ENCODE results near the gene PCDHGB1.
"Not testable (repeated sequence)": the region's sequence is repeated elsewhere in the genome, so short reads cannot be mapped to it uniquely, and the experiment has no call there.

PCDHGB1 gene

DNA sequence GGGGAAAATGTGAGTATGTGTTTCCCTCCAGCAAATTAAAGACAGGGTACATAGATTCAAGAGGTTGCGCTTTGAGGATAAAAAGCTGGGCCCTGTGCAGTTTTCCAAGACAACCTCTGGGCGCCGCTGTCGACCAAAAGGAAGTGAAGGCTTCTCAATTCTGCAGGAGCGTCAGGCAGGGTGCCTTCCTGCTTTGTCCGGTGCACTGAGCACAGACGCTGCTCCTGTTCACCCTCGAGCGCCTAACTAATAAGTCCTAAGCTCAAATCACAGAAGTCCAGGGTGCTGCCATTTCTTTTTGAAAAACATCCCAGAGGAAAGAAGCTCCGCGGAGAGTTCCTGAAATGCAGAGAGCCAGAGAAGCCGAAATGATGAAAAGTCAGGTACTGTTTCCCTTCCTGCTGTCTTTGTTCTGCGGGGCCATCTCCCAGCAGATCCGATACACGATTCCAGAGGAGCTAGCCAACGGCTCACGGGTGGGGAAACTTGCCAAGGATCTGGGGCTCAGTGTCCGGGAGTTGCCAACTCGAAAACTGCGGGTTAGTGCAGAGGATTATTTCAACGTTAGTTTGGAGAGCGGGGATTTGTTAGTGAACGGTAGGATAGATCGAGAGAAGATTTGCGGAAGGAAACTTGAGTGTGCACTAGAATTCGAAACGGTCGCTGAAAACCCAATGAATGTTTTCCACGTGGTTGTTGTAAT lies at the start of gene PCDHGB1:
Gene PCDHGB1 (plus strand): TSS at position 183 of the 703 bp plus-strand sequence. CDS start 162 bp downstream, at position 345.
- peak; percentile 77 for DNase-seq

DNA sequence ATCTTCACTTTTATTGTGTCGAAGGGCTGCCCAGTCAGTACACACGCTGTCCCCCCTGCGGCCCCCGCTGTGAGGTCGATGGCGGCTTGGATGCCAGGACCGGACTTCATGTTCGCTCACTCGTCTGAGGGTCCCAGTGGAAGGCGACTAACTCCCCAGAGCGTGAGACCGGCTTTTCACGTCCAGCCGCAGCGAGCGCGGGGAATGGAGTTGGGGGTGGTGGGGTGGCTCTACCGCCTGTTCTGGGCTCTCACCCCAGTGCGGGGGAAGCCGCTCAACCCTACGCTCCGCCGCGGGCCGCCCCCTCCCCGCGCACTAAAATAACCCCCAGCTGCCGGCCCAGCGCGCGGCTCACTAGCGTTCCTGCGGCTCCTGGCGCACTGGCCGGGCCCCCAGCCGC lies 46.1 kb upstream of the PCDHGB1 start, which contains the start of gene SLC25A2:
Gene SLC25A2 (minus strand): TSS at position 294 of the 400 bp plus-strand sequence. CDS start 184 bp downstream, at position 110.
- DNase-seq, result no peak

DNA sequence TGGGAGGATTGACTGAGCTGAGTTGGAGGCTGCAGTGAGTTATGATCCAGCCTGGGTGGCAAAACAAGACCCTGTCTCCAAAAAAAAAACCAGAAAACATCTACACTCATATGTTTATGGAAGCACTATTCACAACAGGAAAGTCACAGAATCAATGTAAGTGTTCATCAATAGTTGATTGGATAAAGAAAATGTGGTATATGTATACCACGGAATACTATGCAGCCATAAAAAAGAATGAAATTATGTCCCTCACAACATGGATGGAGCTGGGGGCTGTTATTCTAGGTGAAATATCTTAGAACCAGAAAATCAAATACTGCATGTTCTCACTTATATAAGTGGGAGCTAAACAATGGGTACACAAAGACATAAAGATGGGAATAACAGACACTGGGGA lies 43.3 kb upstream of the PCDHGB1 start:
- DNase-seq, result no peak

- no peak for DNase-seq
Measured at GRCh38 chr5:141313711-141314110, 36.2 kb upstream of the PCDHGB1 start.

- not testable (repeated sequence) for DNase-seq
Measured at GRCh38 chr5:141316963-141317362, 32.9 kb upstream of the PCDHGB1 start.

DNA sequence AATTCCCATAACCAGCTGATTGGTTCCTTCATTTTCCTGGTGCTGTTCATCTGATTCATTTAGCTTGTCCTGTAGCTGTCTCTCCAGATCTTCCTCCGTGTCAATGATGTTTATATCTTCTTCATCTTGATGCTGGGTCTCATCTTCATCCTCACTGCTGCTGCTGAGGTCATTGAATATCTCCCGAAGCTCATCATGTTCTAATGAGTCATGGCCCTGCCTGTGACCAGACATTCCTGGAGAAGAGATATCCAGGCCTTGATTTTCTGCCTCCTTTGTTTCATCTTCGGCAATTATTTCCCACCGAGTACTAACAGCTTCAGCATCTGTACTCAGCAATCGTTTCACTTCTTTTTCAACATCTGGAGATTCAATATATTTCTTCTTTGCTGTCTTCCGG lies 30.7 kb upstream of the PCDHGB1 start:
- no peak for DNase-seq

DNA sequence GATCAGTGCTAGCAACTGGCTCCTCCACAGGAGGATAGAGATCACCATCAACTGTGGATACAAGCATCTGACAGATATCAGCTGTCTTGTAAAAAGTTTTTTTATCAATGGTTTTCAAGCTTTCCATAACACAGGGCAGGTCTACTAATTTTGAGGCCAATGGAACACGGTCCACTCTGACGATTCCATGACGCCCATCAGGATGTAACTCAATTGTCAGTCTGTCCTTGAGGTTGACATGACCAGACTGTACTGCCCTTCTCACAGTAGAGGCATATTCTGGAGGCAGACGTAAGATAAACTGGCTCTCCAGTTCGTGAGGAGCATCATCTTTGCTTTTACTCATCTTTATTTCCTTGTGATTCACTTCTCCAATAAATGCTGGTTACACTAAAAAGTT lies 30.2 kb upstream of the PCDHGB1 start:
- no peak for DNase-seq

DNA sequence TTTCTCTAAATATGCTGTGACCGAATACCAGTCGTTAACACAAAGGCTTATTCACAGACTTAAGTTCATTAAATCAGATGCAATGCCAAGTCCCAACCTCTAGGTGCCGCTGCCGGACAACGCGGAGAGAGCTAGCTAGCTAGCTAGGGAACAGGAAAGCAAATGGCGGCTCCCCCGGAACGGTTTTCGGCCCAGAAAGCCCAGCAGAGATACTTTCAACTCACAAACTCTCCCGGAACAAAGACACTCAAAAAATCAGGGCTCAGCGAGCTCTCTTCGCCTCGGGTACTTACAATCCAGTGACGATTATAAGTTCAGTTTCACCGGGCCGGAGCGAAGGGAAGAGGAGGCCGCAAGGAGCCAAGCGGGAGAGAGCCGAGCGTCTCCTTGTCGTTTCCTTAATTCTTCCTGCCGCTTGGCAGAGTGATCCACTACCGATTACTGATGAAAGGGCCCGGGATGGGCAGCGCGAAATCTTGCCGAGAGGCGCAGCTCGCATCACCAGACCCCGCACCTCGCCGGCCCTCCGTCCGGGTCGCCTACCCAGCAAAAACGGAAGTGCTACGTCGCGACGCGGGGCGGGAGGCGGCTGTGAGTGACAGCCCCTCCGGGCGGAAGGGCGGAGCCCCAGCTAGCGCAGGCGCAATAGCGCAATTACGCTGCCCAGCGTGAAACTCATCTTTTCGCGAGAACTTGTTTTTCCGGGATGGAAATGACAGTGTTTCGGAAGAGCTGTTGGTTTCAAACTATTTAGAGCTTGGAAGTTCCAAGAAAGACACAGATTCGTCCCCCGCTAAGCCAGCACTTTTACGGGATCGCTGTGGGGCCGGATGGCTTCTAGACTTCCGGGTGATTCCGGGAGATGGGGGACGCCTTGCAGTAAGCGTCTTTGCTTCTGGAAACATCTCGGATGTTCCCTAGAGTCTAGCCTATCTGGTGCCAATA lies 29.4 kb upstream of the PCDHGB1 start, which contains the start of gene TAF7:
Gene TAF7 (minus strand): TSS at position 560 of the 945 bp plus-strand sequence. CDS start 740 bp downstream, outside the sequence.
- peak; percentile 57 for DNase-seq

DNA sequence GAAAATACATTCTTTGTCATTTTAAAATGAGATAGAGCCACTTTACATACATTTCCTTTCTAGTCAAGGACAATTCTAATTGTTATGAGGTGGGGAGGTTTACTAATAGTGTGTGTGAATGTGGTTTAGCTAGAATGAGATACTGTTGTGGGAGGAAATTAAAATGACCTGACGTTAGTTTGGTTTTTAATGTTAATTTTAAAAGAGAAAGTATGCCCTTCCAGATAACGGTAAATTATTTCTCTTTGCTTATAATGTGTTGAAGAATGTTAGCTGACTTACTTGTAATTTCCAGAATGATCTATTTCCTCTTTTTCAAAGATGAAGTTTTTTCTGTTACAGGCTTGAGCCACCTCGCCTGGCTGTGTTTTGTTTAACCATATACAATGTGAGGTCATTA lies 27.6 kb upstream of the PCDHGB1 start:
- no peak for DNase-seq

DNA sequence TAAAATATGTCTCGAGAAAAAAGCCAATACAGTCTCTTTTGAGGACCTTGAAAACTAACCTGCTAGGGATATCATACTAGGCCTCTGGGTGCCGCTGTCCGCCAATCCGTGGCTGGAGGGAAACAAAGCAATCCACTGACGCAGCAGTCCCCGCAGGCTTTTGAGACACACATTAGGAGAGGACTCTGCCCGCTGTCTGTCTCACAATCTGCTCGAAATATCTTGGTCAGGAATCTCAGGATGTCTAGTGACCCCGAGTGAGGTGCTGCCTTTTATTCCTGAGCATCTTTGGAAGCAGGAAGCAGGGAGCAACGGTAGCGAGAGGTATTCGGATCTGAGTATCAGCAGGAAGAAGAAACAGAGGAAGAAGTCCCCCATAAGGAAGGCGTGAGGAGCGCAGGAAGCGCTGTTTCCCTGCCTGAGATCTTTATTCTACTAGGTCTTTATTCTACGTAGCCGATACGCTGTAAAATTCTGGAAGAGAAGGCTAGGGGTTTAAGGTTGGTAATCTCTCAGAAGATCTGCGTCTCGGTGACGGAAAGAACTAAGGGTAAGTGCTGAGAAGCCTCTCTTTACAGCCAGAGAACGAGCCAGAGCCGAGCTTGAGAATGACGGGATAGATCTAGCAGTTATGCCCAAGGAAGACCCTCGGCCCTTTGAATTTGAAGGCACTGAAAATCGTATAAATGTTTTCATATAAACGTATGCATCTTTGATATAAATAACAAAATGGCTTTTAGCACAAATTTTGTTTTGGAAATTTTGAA lies 23.6 kb upstream of the PCDHGB1 start:
- no peak for DNase-seq

DNA sequence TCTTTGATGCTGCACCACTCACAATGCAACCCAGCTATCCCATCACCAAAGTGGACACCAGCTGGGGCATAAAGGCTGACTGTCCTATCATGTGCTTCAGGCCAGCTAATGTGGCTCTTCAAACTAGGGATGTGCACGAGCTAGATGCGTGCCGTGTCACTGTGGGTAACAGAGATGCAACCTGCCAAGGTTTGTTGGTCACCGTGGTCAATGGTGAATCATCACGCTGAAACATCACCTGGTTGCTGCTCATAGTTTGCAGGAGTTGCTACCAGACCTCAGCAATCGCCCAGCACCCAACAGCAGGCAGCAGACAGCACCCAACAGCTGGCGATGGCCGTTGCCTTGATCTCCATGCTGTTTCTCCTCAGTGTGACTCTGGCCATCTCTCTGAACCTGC lies 21.7 kb upstream of the PCDHGB1 start:
- DNase-seq, result no peak

- DNase-seq, result no peak
Measured at GRCh38 chr5:141330299-141331080, 19.4 kb upstream of the PCDHGB1 start, which contains the start of gene PCDHGA1. TSS of gene PCDHGA1 (plus strand) at chr5:141330514.

GRCh38 chr5:141332571-141332970 lies 17.3 kb upstream of the PCDHGB1 start:
- not testable (repeated sequence) for DNase-seq

DNA sequence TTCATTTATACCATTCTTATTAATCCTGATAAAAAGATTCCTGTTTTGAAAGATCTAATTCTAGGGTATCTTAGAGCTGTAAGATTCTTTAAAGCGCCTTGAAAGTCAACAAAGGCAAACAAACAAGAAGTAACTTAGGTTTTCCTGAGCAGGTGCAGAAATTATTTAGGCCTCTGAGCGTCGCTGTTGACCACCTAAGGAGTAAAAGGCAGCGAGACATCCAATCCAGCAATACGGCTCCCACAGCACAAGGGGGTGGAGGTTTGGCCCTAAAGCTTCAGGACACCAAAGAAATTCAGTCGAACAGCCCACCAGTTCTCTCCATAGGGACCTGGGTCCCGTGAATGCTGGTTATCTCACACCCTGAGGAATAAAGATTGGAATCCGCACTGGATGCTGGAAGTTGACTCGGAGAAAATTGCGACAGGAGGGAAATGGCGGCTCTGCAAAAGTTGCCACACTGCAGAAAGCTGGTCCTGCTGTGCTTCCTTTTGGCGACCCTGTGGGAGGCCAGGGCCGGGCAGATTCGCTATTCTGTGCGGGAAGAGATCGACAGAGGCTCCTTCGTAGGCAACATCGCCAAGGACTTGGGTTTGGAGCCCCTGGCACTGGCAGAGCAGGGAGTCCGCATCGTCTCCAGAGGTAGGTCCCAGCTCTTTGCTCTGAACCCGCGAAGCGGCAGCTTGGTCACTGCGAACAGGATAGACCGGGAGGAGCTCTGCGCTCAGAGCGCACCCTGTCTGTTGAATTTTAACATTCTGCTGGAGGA lies 11.2 kb upstream of the PCDHGB1 start, which contains the start of gene PCDHGA2:
Gene PCDHGA2 (plus strand): TSS at position 223 of the 769 bp plus-strand sequence.
- DNase-seq, result no peak

GRCh38 chr5:141340781-141341354 lies 9.0 kb upstream of the PCDHGB1 start:
- DNase-seq, result not testable (repeated sequence)

GRCh38 chr5:141342773-141343172 lies 7.1 kb upstream of the PCDHGB1 start:
- no peak for DNase-seq

DNA sequence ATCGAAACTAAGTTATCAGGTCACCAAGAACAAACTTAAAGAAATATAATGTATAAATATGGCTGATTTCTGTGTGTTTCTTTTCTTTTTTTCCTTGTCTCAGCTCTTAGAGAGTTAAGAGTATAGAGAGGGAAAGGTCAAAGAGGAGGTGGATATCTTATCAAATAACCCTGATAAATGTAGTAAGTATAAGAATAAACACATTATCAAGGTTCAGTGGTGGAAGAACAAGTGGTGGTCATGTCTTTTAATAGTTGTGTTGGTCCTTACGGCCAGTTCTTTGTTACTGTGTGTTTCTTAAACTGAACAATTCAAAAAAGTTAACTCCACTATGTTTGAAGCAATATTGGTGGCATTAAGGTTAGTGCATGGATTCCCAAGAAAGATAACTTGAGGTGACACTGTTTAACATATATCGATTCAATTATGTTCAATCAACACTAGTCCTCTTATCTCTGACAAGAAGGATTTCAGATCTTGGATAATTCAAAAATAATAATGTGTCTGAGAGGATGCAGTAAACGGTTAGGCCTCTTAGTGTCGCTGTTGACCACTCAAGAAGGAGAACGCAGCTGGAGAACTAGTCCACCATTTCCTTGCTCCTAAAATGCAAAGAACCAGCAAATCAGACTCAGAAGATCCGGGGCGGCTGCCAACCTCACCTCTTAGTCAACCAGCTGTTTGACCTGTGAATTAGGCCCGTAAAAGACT lies 6.5 kb upstream of the PCDHGB1 start, which contains the start of gene PCDHGA3:
Gene PCDHGA3 (plus strand): TSS at position 588 of the 711 bp plus-strand sequence. CDS start 205 bp downstream, outside the sequence.
- peak; percentile 49 for DNase-seq

GRCh38 chr5:141343953-141344463 lies 5.9 kb upstream of the PCDHGB1 start:
- no peak for DNase-seq

- no peak for DNase-seq
Measured at GRCh38 chr5:141345327-141345726, 4.6 kb upstream of the PCDHGB1 start.
